Loucy (cell line): ENCODE data around the gene ABCA1.

ENCODE experiments used
- H2AFZ ChIP-seq: fragments of 200-600 bp; sonication (generic); 2 replicates; pipeline ENCODE4 v1.6.0; 2016; ENCODE audit warnings: antibody characterized with exemption, mild to moderate bottlenecking, low read length, moderate library complexity
- H3F3A ChIP-seq: fragments of 200-600 bp; 2 replicates; pipeline ENCODE4 v1.6.0; 2016; ENCODE audit warnings: antibody characterized with exemption, low read depth, mild to moderate bottlenecking
- H3K27me3 ChIP-seq: fragments of 200-600 bp; sonication (generic); 2 replicates; pipeline ENCODE4 v1.6.1; 2014; ENCODE audit warnings: low read length, mild to moderate bottlenecking; ENCODE audit not compliant: insufficient read depth, poor library complexity, severe bottlenecking
- H3K36me3 ChIP-seq: fragments of 200-600 bp; sonication (generic); 2 replicates; pipeline ENCODE4 v1.6.1; 2016; ENCODE audit warnings: low read length; ENCODE audit not compliant: insufficient read depth
- H3K4me1 ChIP-seq: fragments of 200-600 bp; sonication (generic); 2 replicates; pipeline ENCODE4 v1.5.1; 2014; ENCODE audit warnings: low read length, mild to moderate bottlenecking; ENCODE audit not compliant: insufficient read depth, poor library complexity, severe bottlenecking
- H3K4me2 ChIP-seq: fragments of 200-600 bp; sonication (generic); 2 replicates; pipeline ENCODE4 v1.6.0; 2014; ENCODE audit warnings: antibody characterized with exemption, low read length, low read depth, mild to moderate bottlenecking; ENCODE audit not compliant: poor library complexity, severe bottlenecking
- H3K4me3 ChIP-seq: fragments of 200-600 bp; sonication (generic); 2 replicates; pipeline ENCODE4 v1.5.1; 2014; ENCODE audit warnings: low read length, mild to moderate bottlenecking, mixed read lengths; ENCODE audit not compliant: poor library complexity, severe bottlenecking
- H3K79me2 ChIP-seq: fragments of 200-600 bp; sonication (generic); 2 replicates; pipeline ENCODE4 v1.6.1; 2014; ENCODE audit warnings: low read length; ENCODE audit not compliant: insufficient read depth
- H3K9ac ChIP-seq: fragments of 200-600 bp; sonication (generic); 2 replicates; pipeline ENCODE4 v1.6.0; 2014; ENCODE audit warnings: mild to moderate bottlenecking, low read depth, low read length, moderate library complexity; ENCODE audit not compliant: poor library complexity, severe bottlenecking
- H3K9me2 ChIP-seq: fragments of 200-600 bp; sonication (generic); replicated peaks from 2 replicates; pipeline ENCODE4 v1.6.1; 2016; ENCODE audit warnings: low read depth, low read length, mixed read lengths
- H3K9me3 ChIP-seq: fragments of 200-600 bp; sonication (generic); 2 replicates; pipeline ENCODE4 v1.6.1; 2014; ENCODE audit warnings: mild to moderate bottlenecking, antibody characterized with exemption, low read length, low read depth; ENCODE audit not compliant: insufficient read depth
- H4K20me1 ChIP-seq: fragments of 200-600 bp; sonication (generic); 2 replicates; pipeline ENCODE4 v1.6.0; 2014; ENCODE audit warnings: antibody characterized with exemption, low read length, mild to moderate bottlenecking; ENCODE audit not compliant: insufficient read depth, poor library complexity, severe bottlenecking
- EZH2phosphoT487 ChIP-seq: fragments of 200-600 bp; IDR thresholded peaks from 2 replicates; pipeline ENCODE4 v1.6.1; 2018; ENCODE audit warnings: antibody characterized with exemption, mild to moderate bottlenecking, moderate library complexity, borderline replicate concordance
- TF ChIP-seq, protein P1 (sequence below): fragments of 200-600 bp; sonication (generic); conservative IDR thresholded peaks from 2 replicates; pipeline ENCODE4 v1.5.1; 2014; ENCODE audit warnings: mild to moderate bottlenecking, antibody characterized with exemption, low read length

Gene ABCA1

DNA sequence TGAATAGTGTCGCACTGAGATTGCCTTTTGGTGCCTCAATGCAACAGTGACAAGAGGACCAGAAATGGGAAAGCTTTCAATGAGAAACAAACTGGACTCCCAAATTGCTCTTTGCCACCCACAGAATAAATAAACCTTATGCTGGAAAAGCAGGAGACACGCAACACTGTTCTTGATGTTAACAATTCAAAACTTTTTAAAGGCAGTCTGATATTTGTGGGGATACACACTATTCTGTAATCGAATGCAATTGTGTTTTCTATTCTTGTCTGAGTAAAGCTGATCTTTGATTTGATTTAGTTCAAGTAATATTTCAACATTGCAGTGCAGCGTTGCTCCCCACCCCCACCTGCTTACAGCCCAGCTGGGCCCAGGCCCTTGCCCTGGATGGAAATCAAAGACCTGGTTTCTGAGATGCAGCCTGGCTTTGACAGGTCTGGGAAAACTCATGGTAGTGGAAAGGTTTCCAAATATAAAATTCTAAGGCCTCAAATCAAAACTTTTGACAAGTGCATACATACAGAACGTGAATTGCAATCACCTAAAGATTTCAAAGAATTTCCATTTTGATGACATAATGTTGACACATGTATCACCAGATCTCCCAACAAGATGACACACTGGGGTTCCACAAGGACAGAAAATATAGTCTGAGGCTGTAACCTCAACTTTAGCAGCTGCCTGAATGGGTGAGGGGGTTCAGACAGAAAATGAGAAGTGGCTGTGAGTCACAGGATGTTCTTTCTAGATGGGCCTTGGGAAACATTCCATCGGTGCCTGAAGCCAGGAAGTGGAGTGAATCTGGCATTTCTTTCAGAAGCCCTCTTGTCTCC, 55.1 kb downstream of the ABCA1 start:
- H3K4me2 ChIP-seq: no peak overlapping the region
- no peak overlapping the region for H3K4me3 ChIP-seq
- H3K4me1 ChIP-seq: no peaks in the 10 kb centered on the region
- H2AFZ ChIP-seq: no peak overlapping the region
- no peaks in the 10 kb centered on the region for H3K79me2 ChIP-seq
- H3K27me3 ChIP-seq: no peaks in the 10 kb centered on the region
- H3K36me3 ChIP-seq: no peaks in the 10 kb centered on the region
- H3F3A ChIP-seq: no peaks in the 10 kb centered on the region
- no peaks in the 10 kb centered on the region for H3K9me2 ChIP-seq
- no peak for TF ChIP-seq EZH2phosphoT487
- TF ChIP-seq, protein P1, sequence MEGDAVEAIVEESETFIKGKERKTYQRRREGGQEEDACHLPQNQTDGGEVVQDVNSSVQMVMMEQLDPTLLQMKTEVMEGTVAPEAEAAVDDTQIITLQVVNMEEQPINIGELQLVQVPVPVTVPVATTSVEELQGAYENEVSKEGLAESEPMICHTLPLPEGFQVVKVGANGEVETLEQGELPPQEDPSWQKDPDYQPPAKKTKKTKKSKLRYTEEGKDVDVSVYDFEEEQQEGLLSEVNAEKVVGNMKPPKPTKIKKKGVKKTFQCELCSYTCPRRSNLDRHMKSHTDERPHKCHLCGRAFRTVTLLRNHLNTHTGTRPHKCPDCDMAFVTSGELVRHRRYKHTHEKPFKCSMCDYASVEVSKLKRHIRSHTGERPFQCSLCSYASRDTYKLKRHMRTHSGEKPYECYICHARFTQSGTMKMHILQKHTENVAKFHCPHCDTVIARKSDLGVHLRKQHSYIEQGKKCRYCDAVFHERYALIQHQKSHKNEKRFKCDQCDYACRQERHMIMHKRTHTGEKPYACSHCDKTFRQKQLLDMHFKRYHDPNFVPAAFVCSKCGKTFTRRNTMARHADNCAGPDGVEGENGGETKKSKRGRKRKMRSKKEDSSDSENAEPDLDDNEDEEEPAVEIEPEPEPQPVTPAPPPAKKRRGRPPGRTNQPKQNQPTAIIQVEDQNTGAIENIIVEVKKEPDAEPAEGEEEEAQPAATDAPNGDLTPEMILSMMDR: no peak
- H3K9me3 ChIP-seq: no peaks in the 10 kb centered on the region
- H3K9ac ChIP-seq: no peak overlapping the region
- H4K20me1 ChIP-seq: no peaks in the 10 kb centered on the region

DNA sequence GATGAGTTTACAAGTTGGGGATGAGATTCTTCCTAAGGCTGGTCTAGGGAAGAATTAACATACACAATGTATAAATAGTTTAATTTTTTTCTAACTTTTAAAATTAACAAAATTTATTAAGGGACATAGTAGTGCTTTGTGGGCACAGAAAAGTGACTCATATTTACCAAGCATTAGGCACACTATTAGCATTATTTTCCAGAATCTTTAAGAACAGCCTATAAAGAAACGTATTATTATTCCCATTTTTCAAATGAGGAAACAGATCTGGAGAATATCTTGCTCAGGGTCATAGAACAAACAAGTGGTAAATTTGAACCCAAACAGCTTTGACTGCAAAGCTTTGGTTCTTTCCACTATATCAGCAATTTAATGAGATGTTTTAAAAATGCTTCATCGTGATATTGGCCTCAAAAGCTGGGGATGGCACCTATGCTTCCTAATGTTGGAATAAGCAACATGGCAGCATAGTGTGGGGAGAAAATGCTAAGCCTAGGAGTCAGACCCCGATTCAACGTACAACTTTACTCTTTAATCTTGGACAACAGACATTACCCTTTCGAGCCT, 55.9 kb downstream of the ABCA1 start:
- no peaks in the 10 kb centered on the region for H3K79me2 ChIP-seq
- H3K4me2 ChIP-seq: no peak overlapping the region
- H3F3A ChIP-seq: no peaks in the 10 kb centered on the region
- H3K9me2 ChIP-seq: no peaks in the 10 kb centered on the region
- H3K9me3 ChIP-seq: no peaks in the 10 kb centered on the region
- no peaks in the 10 kb centered on the region for H3K36me3 ChIP-seq
- no peak overlapping the region for H2AFZ ChIP-seq
- no peaks in the 10 kb centered on the region for H3K27me3 ChIP-seq
- no peak for TF ChIP-seq EZH2phosphoT487
- TF ChIP-seq, protein P1: no peak
- no peaks in the 10 kb centered on the region for H4K20me1 ChIP-seq
- H3K9ac ChIP-seq: no peak overlapping the region
- H3K4me1 ChIP-seq: no peaks in the 10 kb centered on the region
- no peak overlapping the region for H3K4me3 ChIP-seq

DNA sequence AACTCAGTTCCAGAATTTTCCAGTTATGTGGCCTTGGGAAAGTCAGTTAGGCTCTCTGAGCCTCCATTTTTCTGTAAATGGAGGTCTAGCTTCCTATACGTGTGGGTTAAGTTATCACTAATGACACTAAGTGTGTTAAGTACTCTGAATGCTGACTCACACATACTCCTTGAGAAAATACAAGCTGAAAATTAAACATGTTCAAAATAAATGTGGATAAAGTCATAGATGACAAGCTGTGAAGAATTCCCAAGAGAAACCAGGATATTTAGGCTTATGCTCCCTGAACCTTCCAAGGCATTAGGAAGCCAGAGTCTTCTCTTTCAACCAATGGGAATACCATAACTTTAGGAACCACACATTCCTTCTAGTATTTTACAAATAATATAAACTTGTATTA, 58.1 kb downstream of the ABCA1 start:
- Histone ChIP-seq H3K4me3 (no peak overlapping the region), H3K4me1 (no peaks in the 10 kb centered on the region), H3F3A (no peaks in the 10 kb centered on the region), H2AFZ (no peak overlapping the region), H3K4me2 (no peak overlapping the region), H3K9me3 (no peaks in the 10 kb centered on the region), H3K79me2 (no peaks in the 10 kb centered on the region), H4K20me1 (no peaks in the 10 kb centered on the region), H3K27me3 (no peaks in the 10 kb centered on the region), H3K36me3 (no peaks in the 10 kb centered on the region), H3K9me2 (no peaks in the 10 kb centered on the region), H3K9ac (no peak overlapping the region)
- TF ChIP-seq, protein P1: no peak
- TF ChIP-seq EZH2phosphoT487: no peak
